IMR-90 (cell line): ENCODE data around the gene UGT1A10. TPM values are rescaled to one million over a fixed set of nuclear protein-coding genes. Genes with fewer than 3 reads are reported as not detected.

ENCODE experiments used
- ATAC-seq: fragments of 200-7000 bp; cut with Tn5 transposase; 2 replicates; pipeline ENCODE4 v1.9.1; 2020; ENCODE audit warnings: low read depth, mild to moderate bottlenecking, moderate library complexity
- BruUV-seq: library from RNA; stranded (reverse); fragments of 400-500 nt; replicated peaks from 2 replicates; lab custom pipeline; 2021; lab: Mats Ljungman, UMichigan
- CTCF ChIA-PET: fragments of 300-600 bp; formaldehyde crosslinking; extraction: SDS; loops from one replicate; lab custom pipeline; 2021; ENCODE audit warnings: antibody characterized with exemption; lab: Yijun Ruan, JAX
- POLR2A ChIA-PET: fragments of 300-600 bp; sonication (Branson Sonifier 250); formaldehyde crosslinking; loops from one replicate; lab custom pipeline; 2022; ENCODE audit warnings: antibody characterized with exemption; ENCODE audit not compliant: unreplicated experiment; lab: Charles Lee
- DNase-seq: peaks from one replicate; pipeline ENCODE4 v3.0.0; 2013
- H2AFZ ChIP-seq: replicated peaks from 2 replicates; pipeline ENCODE3; 2013; ENCODE audit warnings: low read length, mild to moderate bottlenecking; ENCODE audit not compliant: poor library complexity
- H2AK5ac ChIP-seq: 2 replicates; pipeline ENCODE4 v1.6.1; 2013; ENCODE audit warnings: low read depth, low read length, inconsistent platforms
- H2AK9ac ChIP-seq: replicated peaks from 2 replicates; pipeline ENCODE3; 2013; ENCODE audit warnings: mild to moderate bottlenecking, low read depth, low read length, moderate library complexity; ENCODE audit not compliant: poor library complexity
- H2BK120ac ChIP-seq: 2 replicates; pipeline ENCODE4 v1.6.1; 2013; ENCODE audit warnings: low read depth, low read length, inconsistent platforms
- H2BK15ac ChIP-seq: 3 replicates; pipeline ENCODE4 v1.6.1; 2013; ENCODE audit warnings: low read depth, low read length, inconsistent platforms
- H2BK20ac ChIP-seq: 2 replicates; pipeline ENCODE4 v1.6.1; 2013; ENCODE audit warnings: low read depth, mild to moderate bottlenecking, inconsistent platforms, low read length, moderate library complexity
- H2BK5ac ChIP-seq: 2 replicates; pipeline ENCODE4 v1.6.1; 2013; ENCODE audit warnings: mild to moderate bottlenecking, low read depth, low read length, inconsistent platforms; ENCODE audit not compliant: poor library complexity, severe bottlenecking
- H3K14ac ChIP-seq: replicated peaks from 2 replicates; pipeline ENCODE4 v1.6.1; 2013; ENCODE audit warnings: low read depth, low read length, inconsistent platforms
- H3K18ac ChIP-seq: 2 replicates; pipeline ENCODE4 v1.6.1; 2013; ENCODE audit warnings: low read depth, low read length, control low read depth
- H3K23ac ChIP-seq: 2 replicates; pipeline ENCODE4 v1.6.1; 2013; ENCODE audit warnings: low read depth, low read length, inconsistent platforms
- H3K27ac ChIP-seq: 2 replicates; pipeline ENCODE4 v1.5.1; 2013; ENCODE audit warnings: mild to moderate bottlenecking, control low read depth, low read length; ENCODE audit not compliant: insufficient read depth
- H3K27me3 ChIP-seq: 2 replicates; pipeline ENCODE4 v1.6.1; 2013; ENCODE audit warnings: low read length; ENCODE audit not compliant: control insufficient read depth, insufficient read depth
- H3K36me3 ChIP-seq: 2 replicates; pipeline ENCODE4 v1.6.1; 2013; ENCODE audit warnings: low read length, mixed read lengths; ENCODE audit not compliant: control insufficient read depth, insufficient read depth
- H3K4ac ChIP-seq: 2 replicates; pipeline ENCODE4 v1.6.1; 2013; ENCODE audit warnings: low read depth, low read length, inconsistent platforms
- H3K4me1 ChIP-seq: 2 replicates; pipeline ENCODE4 v1.6.1; 2013; ENCODE audit warnings: low read length, mixed read lengths; ENCODE audit not compliant: control insufficient read depth, insufficient read depth
- H3K4me2 ChIP-seq: 2 replicates; pipeline ENCODE4 v1.6.1; 2013; ENCODE audit warnings: low read depth, mild to moderate bottlenecking, control low read depth, low read length, moderate library complexity
- H3K4me3 ChIP-seq: 2 replicates; pipeline ENCODE4 v1.5.1; 2013; ENCODE audit warnings: low read depth, mild to moderate bottlenecking, control low read depth, low read length, moderate library complexity; ENCODE audit not compliant: insufficient read depth
- H3K56ac ChIP-seq: 2 replicates; pipeline ENCODE4 v1.6.1; 2013; ENCODE audit warnings: low read length, inconsistent platforms; ENCODE audit not compliant: insufficient read depth; ENCODE audit errors: extremely low read depth
- H3K79me1 ChIP-seq, 2 experiments: 2 replicates each; pipeline ENCODE4 v1.6.1; 2013; ENCODE audit warnings: low read length in 2 of 2, inconsistent platforms in 1 of 2, low read depth in 1 of 2
- H3K9ac ChIP-seq: 2 replicates; pipeline ENCODE4 v1.6.1; 2013; ENCODE audit warnings: low read depth, low read length, control low read depth
- H3K9me1 ChIP-seq: 2 replicates; pipeline ENCODE4 v1.6.1; 2013; ENCODE audit warnings: low read length, inconsistent platforms; ENCODE audit not compliant: insufficient read depth
- H3K9me3 ChIP-seq: 2 replicates; pipeline ENCODE4 v1.6.1; 2013; ENCODE audit warnings: low read length; ENCODE audit not compliant: control insufficient read depth, insufficient read depth
- H4K20me1 ChIP-seq: 2 replicates; pipeline ENCODE4 v1.6.1; 2013; ENCODE audit warnings: low read length, inconsistent platforms; ENCODE audit not compliant: insufficient read depth
- H4K5ac ChIP-seq: 2 replicates; pipeline ENCODE4 v1.6.1; 2013; ENCODE audit warnings: mild to moderate bottlenecking, low read depth, low read length, control low read depth
- H4K8ac ChIP-seq, 2 experiments: 2 replicates each; pipeline ENCODE4 v1.6.1; 2013; ENCODE audit warnings: low read depth in 2 of 2, low read length in 2 of 2, control low read depth in 1 of 2, inconsistent platforms in 1 of 2
- H4K91ac ChIP-seq: 2 replicates; pipeline ENCODE4 v1.6.1; 2013; ENCODE audit warnings: low read depth, low read length, inconsistent platforms; ENCODE audit not compliant: insufficient read depth
- BHLHE40 ChIP-seq: fragments of 150-350 bp; IDR thresholded peaks from 2 replicates; pipeline ENCODE4 v1.6.1; 2016; ENCODE audit warnings: mild to moderate bottlenecking, low read depth, low read length
- CEBPB ChIP-seq: IDR thresholded peaks from 2 replicates; pipeline ENCODE4 v1.6.1; 2012; ENCODE audit warnings: low read depth, low read length, improper control_type of control experiment
- CHD1 ChIP-seq: IDR thresholded peaks from 2 replicates; pipeline ENCODE4 v1.6.1; 2012; ENCODE audit warnings: low read depth, low read length, improper control_type of control experiment
- FOS ChIP-seq: fragments of 150-350 bp; IDR thresholded peaks from 2 replicates; pipeline ENCODE4 v1.6.1; 2016; ENCODE audit warnings: low read depth, low read length
- MAFK ChIP-seq: IDR thresholded peaks from 2 replicates; pipeline ENCODE4 v1.6.1; 2012; ENCODE audit warnings: low read depth, low read length, improper control_type of control experiment
- MAZ ChIP-seq: IDR thresholded peaks from 2 replicates; pipeline ENCODE4 v1.6.1; 2012; ENCODE audit warnings: low read depth, mild to moderate bottlenecking, low read length, improper control_type of control experiment, moderate library complexity, borderline replicate concordance
- MXI1 ChIP-seq: IDR thresholded peaks from 2 replicates; pipeline ENCODE4 v1.6.1; 2012; ENCODE audit warnings: low read depth, mild to moderate bottlenecking, low read length, moderate library complexity, borderline replicate concordance
- NFE2L2 ChIP-seq: fragments of 150-350 bp; IDR thresholded peaks from 2 replicates; pipeline ENCODE4 v1.6.1; 2016; ENCODE audit warnings: low read depth, mild to moderate bottlenecking, low read length
- POLR2A ChIP-seq: IDR thresholded peaks from 2 replicates; pipeline ENCODE4 v1.6.1; 2012; ENCODE audit warnings: mild to moderate bottlenecking, low read depth, low read length
- RAD21 ChIP-seq: IDR thresholded peaks from 2 replicates; pipeline ENCODE4 v1.6.1; 2012; ENCODE audit warnings: low read length, improper control_type of control experiment
- RCOR1 ChIP-seq: IDR thresholded peaks from 2 replicates; pipeline ENCODE4 v1.6.1; 2012; ENCODE audit warnings: mild to moderate bottlenecking, low read length, improper control_type of control experiment; ENCODE audit not compliant: insufficient replicate concordance
- RFX5 ChIP-seq: IDR thresholded peaks from 2 replicates; pipeline ENCODE4 v1.8.0; 2012; ENCODE audit warnings: low read depth, mild to moderate bottlenecking, low read length, moderate library complexity
- SMC3 ChIP-seq: fragments of 150-350 bp; IDR thresholded peaks from 2 replicates; pipeline ENCODE4 v1.6.1; 2016; ENCODE audit warnings: low read depth, mild to moderate bottlenecking, antibody characterized with exemption, low read length, moderate library complexity
- whole genome bisulfite sequencing, 2 experiments: methylation state at CpG; one replicate each; pipeline versions ENCODE4 v1.1.5 to v1.1.7; 2013; ENCODE audit warnings: missing lambda C conversion rate in 2 of 2; ENCODE audit not compliant: insufficient read length in 1 of 2; ENCODE audit errors: extremely low coverage in 2 of 2; 5-methylcytosine and 5-hydroxymethylcytosine counted together
- dilution Hi-C: fragments of 300-500 bp; cut with HindIII; formaldehyde crosslinking; loops from one replicate; pipeline ENCODE4 v1.14.3; 2018; ENCODE audit warnings: low sequenced_read_pairs; ENCODE audit not compliant: unreplicated experiment
- in situ Hi-C: fragments of 300-500 bp; cut with MboI; formaldehyde crosslinking; loops from 3 replicates; pipeline ENCODE4 v1.14.3; 2019; ENCODE audit warnings: low sequenced_read_pairs, inconsistent platforms, mixed read lengths
- intact Hi-C: fragments of 100-400 bp; cut with micrococcal nuclease; formaldehyde crosslinking; loops from 2 replicates; pipeline ENCODE4 v1.10.0; 2022
- polyA plus RNA-seq, 3 experiments: library from polyadenylated mRNA; depleted of rRNA; stranded (reverse); fragments of >200 nt; gene quantifications; 2 replicates each; pipeline ENCODE4 v1.2.3, GENCODE V29; 2012; ENCODE audit warnings: low replicate concordance in 1 of 3
- total RNA-seq: library from RNA; depleted of rRNA; stranded (reverse); fragments of >200 nt; gene quantifications from 2 replicates; pipeline ENCODE4 v1.2.3, GENCODE V29; 2012
- TF ChIP-seq, protein P1 (sequence below): fragments of 150-350 bp; IDR thresholded peaks from 2 replicates; pipeline ENCODE4 v1.6.1; 2017; ENCODE audit warnings: mild to moderate bottlenecking, antibody characterized with exemption, low read length, low read depth
- TF ChIP-seq, protein P2 (sequence below): fragments of 150-350 bp; IDR thresholded peaks from 2 replicates; pipeline ENCODE4 v1.6.1; 2016; ENCODE audit warnings: low read depth, mild to moderate bottlenecking, low read length, moderate library complexity, borderline replicate concordance
- TF ChIP-seq, protein P3 (sequence below): conservative IDR thresholded peaks from 2 replicates; pipeline ENCODE4 v1.5.1; 2012; ENCODE audit warnings: mild to moderate bottlenecking, low read depth, low read length, improper control_type of control experiment

The UGT1A10 gene
- total and polyA plus RNA-seq, 2 of the 4 experiments (the other 2 are of a cell fraction): not detected

DNA sequence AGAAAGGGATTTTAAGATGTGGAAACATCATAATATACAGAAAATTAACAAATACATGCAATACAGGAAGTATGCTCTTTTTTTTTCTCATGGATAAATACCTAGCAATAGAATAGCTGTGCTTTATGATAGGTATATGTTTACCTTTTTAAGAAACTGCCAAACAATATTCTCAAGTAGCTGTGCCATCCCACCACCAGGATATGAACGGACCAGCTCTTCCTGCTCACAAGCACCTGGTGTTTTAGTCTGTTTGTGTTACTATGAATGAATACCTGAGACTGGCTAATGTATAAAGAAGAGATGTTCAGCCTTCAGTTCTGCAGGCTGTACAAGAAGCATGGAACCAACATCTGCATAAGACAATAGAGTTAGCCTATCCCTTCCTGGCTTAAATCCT lies 38.7 kb upstream of the UGT1A10 start:
- Histone ChIP-seq H2BK15ac (no peak overlapping the region), H2AK9ac (no peak overlapping the region), H2BK5ac (no peak overlapping the region), H3K56ac (no peak overlapping the region), H2BK120ac (no peak overlapping the region), H3K14ac (no peak overlapping the region), H4K91ac (no peak overlapping the region), H3K18ac (no peak overlapping the region), H3K23ac (no peak overlapping the region), H2AFZ (no peak overlapping the region), H4K8ac (no peak overlapping the region), H3K4me2 (no peak overlapping the region), H3K9me3 (no peaks in the 10 kb centered on the region), H3K4me3 (no peak overlapping the region), H4K20me1 (no peaks in the 10 kb centered on the region), H3K27me3 (peaks cover 4% of the 10 kb centered on the region), H2BK20ac (no peak overlapping the region), H3K36me3 (no peaks in the 10 kb centered on the region), H3K4ac (no peak overlapping the region), H2AK5ac (no peak overlapping the region), H3K79me1 (no peaks in the 10 kb centered on the region), H3K9ac (no peak overlapping the region), H3K27ac (no peak overlapping the region), H3K9me1 (no peaks in the 10 kb centered on the region), H3K4me1 (no peaks in the 10 kb centered on the region), H4K5ac (no peak overlapping the region)
- POLR2A ChIA-PET: no interaction called here
- DNase-seq (no peak), ATAC-seq (no peak)
- CTCF ChIA-PET: interaction anchor here (0.6 kb wide), 1 partner anchor 29 kb away, joined by 4 read pairs; no protein-coding TSS in a partner anchor
- TF ChIP-seq RCOR1: no peak
- TF ChIP-seq FOS: no peak
- TF ChIP-seq MXI1: no peak
- TF ChIP-seq, protein P1, sequence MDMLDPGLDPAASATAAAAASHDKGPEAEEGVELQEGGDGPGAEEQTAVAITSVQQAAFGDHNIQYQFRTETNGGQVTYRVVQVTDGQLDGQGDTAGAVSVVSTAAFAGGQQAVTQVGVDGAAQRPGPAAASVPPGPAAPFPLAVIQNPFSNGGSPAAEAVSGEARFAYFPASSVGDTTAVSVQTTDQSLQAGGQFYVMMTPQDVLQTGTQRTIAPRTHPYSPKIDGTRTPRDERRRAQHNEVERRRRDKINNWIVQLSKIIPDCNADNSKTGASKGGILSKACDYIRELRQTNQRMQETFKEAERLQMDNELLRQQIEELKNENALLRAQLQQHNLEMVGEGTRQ: no peak
- TF ChIP-seq, protein P2, sequence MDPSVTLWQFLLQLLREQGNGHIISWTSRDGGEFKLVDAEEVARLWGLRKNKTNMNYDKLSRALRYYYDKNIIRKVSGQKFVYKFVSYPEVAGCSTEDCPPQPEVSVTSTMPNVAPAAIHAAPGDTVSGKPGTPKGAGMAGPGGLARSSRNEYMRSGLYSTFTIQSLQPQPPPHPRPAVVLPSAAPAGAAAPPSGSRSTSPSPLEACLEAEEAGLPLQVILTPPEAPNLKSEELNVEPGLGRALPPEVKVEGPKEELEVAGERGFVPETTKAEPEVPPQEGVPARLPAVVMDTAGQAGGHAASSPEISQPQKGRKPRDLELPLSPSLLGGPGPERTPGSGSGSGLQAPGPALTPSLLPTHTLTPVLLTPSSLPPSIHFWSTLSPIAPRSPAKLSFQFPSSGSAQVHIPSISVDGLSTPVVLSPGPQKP: no peak
- TF ChIP-seq SMC3: no peak
- TF ChIP-seq, protein P3, sequence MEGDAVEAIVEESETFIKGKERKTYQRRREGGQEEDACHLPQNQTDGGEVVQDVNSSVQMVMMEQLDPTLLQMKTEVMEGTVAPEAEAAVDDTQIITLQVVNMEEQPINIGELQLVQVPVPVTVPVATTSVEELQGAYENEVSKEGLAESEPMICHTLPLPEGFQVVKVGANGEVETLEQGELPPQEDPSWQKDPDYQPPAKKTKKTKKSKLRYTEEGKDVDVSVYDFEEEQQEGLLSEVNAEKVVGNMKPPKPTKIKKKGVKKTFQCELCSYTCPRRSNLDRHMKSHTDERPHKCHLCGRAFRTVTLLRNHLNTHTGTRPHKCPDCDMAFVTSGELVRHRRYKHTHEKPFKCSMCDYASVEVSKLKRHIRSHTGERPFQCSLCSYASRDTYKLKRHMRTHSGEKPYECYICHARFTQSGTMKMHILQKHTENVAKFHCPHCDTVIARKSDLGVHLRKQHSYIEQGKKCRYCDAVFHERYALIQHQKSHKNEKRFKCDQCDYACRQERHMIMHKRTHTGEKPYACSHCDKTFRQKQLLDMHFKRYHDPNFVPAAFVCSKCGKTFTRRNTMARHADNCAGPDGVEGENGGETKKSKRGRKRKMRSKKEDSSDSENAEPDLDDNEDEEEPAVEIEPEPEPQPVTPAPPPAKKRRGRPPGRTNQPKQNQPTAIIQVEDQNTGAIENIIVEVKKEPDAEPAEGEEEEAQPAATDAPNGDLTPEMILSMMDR: no peak
- TF ChIP-seq RAD21: no peak
- no peak for TF ChIP-seq POLR2A
- TF ChIP-seq MAFK: no peak
- no peak for TF ChIP-seq NFE2L2
- no peak for TF ChIP-seq MAZ
- no peak for TF ChIP-seq RFX5
- no peak for TF ChIP-seq CEBPB
- no peak for TF ChIP-seq CHD1
- no peak for TF ChIP-seq BHLHE40
- intact Hi-C loops: no loop called here
- WGBS, 2 experiments: no CpG with 5 or more reads among the region's 1 CpG
- dilution Hi-C loops: no loop called here
- no TSS peak for BruUV-seq
- in situ Hi-C loops: no loop called here
